Activated CD4-positive, alpha-beta T cell treated with anti-CD3 and anti-CD28 coated beads, Interleukin-2, Interleukin-6, amounts not matched to agents 100 ng/mL and 50 ng/mL, durations not matched to agents 16 hours and 8 hours (primary cell): ENCODE measurements around the gene S100A16.
"Not testable (repeated sequence)": the region's sequence is repeated elsewhere in the genome, so short reads cannot be mapped to it uniquely, and the experiment has no call there.

Source experiments
- DNase-seq: peaks from one replicate; pipeline ENCODE4 v3.0.0-alpha.2; 2020

S100A16 gene

GRCh38 chr1:153612755-153613331, at the start of gene S100A16:
TSS of gene S100A16 (minus strand) at chr1:153613137. CDS start at chr1:153608151, 4,986 bp downstream.
- DNase-seq, result no peak

- no peak for DNase-seq
These were observed 49.3 kb upstream of the S100A16 start for GRCh38 chr1:153662269-153662668.

- DNase-seq, result no peak
These were observed 48.3 kb upstream of the S100A16 start for GRCh38 chr1:153661111-153661708.

- DNase-seq, result no peak
These were observed 46.7 kb upstream of the S100A16 start for GRCh38 chr1:153659656-153660055.

GRCh38 chr1:153659175-153659534, 46.2 kb upstream of the S100A16 start:
- no peak for DNase-seq

- DNase-seq, result peak; percentile 95
These were observed 45.6 kb upstream of the S100A16 start, which contains the start of gene SNAPIN for GRCh38 chr1:153658400-153659174. TSS of gene SNAPIN (plus strand) at chr1:153658703. CDS start at chr1:153658744, 41 bp downstream.

GRCh38 chr1:153655333-153655732, 42.4 kb upstream of the S100A16 start:
- no peak for DNase-seq

GRCh38 chr1:153652805-153653500, 40.0 kb upstream of the S100A16 start:
- no peak for DNase-seq

- DNase-seq, result no peak
These were observed 38.8 kb upstream of the S100A16 start for GRCh38 chr1:153651771-153652170.

- DNase-seq, result no peak
These were observed 36.9 kb upstream of the S100A16 start for GRCh38 chr1:153649863-153650235.

- no peak for DNase-seq
These were observed 36.4 kb upstream of the S100A16 start for GRCh38 chr1:153649137-153649862.

GRCh38 chr1:153648000-153648643, 35.2 kb upstream of the S100A16 start:
- no peak for DNase-seq

- DNase-seq, result no peak
These were observed 34.4 kb upstream of the S100A16 start for GRCh38 chr1:153647346-153647714.

- no peak for DNase-seq
These were observed 33.9 kb upstream of the S100A16 start for GRCh38 chr1:153646672-153647345.

GRCh38 chr1:153643816-153644215, 30.9 kb upstream of the S100A16 start:
- no peak for DNase-seq

GRCh38 chr1:153643100-153643499, 30.2 kb upstream of the S100A16 start:
- no peak for DNase-seq

- no peak for DNase-seq
These were observed 29.2 kb upstream of the S100A16 start for GRCh38 chr1:153642161-153642560.

GRCh38 chr1:153640861-153641260, 27.9 kb upstream of the S100A16 start:
- DNase-seq, result no peak

- DNase-seq, result not testable (repeated sequence)
These were observed 27.3 kb upstream of the S100A16 start for GRCh38 chr1:153640213-153640612.

- no peak for DNase-seq
These were observed 26.3 kb upstream of the S100A16 start for GRCh38 chr1:153639280-153639679.

- DNase-seq, result no peak
These were observed 25.3 kb upstream of the S100A16 start for GRCh38 chr1:153638261-153638660.

- no peak for DNase-seq
These were observed 23.4 kb upstream of the S100A16 start for GRCh38 chr1:153636312-153636711.
